Activated CD4-positive, alpha-beta T cell treated with anti-CD3 and anti-CD28 coated beads, Interleukin-2, amount 10 ng/mL, durations not matched to agents 24 days and 14 days (primary cell): Measurements from ENCODE around the gene GSE1. TPM values are rescaled to one million over a fixed set of nuclear protein-coding genes. Genes with fewer than 3 reads are reported as not detected.

Source experiments
- DNase-seq: peaks from one replicate; pipeline ENCODE4 v3.0.0; 2022
- H3K27ac Mint-ChIP-seq: one replicate; pipeline ENCODE4 v1.8.0; 2022; ENCODE audit warnings: mild to moderate bottlenecking, mixed read lengths
- H3K27me3 Mint-ChIP-seq: one replicate; pipeline ENCODE4 v1.8.0; 2022; ENCODE audit warnings: mixed read lengths
- H3K36me3 Mint-ChIP-seq: one replicate; pipeline ENCODE4 v1.8.0; 2022; ENCODE audit warnings: low read depth, mild to moderate bottlenecking, mixed read lengths
- H3K4me1 Mint-ChIP-seq: one replicate; pipeline ENCODE4 v1.8.0; 2021; ENCODE audit warnings: mixed read lengths
- H3K4me3 Mint-ChIP-seq: one replicate; pipeline ENCODE4 v1.8.0; 2022; ENCODE audit warnings: mild to moderate bottlenecking, moderate library complexity, mixed read lengths
- H3K9me3 Mint-ChIP-seq: one replicate; pipeline ENCODE4 v1.8.0; 2021; ENCODE audit warnings: mixed read lengths
- intact Hi-C: fragments of 100-400 bp; cut with micrococcal nuclease; formaldehyde crosslinking; loops from one replicate; pipeline ENCODE4 v1.15.1; 2023
- total RNA-seq: library from RNA; stranded (reverse); gene quantifications from 2 replicates; pipeline ENCODE4 v1.2.3, GENCODE V29; 2022

GSE1 gene
- 34.1 and 37.5 TPM in 2 replicates for total RNA-seq

DNA sequence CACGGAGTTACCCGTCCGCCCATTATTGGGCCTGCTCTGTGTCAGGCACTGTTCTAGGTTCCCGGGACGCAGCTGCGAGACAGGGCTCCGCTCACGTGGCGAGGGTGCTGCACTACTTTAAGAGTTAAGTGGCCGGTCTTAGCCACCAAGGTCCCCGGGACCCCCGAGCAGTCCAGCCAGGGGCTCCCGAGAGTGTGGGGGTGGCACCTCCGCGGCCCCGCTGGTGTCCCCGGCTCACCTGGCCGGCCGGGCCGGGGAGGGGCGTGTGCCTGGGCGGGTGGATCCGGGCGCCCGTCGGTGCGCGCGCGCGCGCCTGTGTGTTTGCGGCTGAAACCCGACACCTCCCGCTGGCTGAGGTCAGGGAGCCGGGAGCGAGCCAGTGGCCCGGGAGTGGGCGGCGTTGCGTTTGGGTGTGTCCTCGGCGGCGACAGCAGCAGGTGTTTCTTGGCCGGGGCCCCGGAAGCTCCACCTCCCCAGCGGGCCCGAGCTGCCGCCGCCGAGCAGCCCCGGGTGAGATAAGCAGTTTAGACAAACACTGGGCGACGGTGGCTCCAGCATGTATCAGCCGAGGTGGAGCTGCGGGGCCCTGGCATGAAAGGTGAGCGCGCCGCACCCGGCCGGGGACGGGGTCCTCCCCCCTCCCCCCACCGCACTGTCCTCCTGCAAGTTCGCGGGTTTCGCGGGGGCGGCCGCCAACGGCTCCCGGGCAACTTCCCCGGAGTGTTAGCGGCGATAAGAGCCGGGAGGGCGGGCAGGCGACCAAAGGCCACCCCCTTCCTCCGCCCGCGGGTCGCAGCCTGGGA lies at the start of gene GSE1:
Gene GSE1 (plus strand): TSS at position 522 of the 803 bp plus-strand sequence. CDS start 70 bp downstream, at position 592.
- intact Hi-C loops = loop anchor here (2.0 to 5.0 kb wide), 2 partner anchors 310 to 586 kb away; partner anchors contain the start of gene KIAA0513
- H3K27ac Mint-ChIP-seq = peak within 1 kb of the TSS; percentile 60
- H3K36me3 Mint-ChIP-seq = peaks cover 2% of the 10 kb centered on the region
- DNase-seq = peak; percentile 91
- H3K4me1 Mint-ChIP-seq = peaks cover 34% of the 10 kb centered on the region
- peak within 1 kb of the TSS; percentile 81 for H3K4me3 Mint-ChIP-seq
- peaks cover 7% of the 10 kb centered on the region for H3K27me3 Mint-ChIP-seq
- no peaks in the 10 kb centered on the region for H3K9me3 Mint-ChIP-seq

DNA sequence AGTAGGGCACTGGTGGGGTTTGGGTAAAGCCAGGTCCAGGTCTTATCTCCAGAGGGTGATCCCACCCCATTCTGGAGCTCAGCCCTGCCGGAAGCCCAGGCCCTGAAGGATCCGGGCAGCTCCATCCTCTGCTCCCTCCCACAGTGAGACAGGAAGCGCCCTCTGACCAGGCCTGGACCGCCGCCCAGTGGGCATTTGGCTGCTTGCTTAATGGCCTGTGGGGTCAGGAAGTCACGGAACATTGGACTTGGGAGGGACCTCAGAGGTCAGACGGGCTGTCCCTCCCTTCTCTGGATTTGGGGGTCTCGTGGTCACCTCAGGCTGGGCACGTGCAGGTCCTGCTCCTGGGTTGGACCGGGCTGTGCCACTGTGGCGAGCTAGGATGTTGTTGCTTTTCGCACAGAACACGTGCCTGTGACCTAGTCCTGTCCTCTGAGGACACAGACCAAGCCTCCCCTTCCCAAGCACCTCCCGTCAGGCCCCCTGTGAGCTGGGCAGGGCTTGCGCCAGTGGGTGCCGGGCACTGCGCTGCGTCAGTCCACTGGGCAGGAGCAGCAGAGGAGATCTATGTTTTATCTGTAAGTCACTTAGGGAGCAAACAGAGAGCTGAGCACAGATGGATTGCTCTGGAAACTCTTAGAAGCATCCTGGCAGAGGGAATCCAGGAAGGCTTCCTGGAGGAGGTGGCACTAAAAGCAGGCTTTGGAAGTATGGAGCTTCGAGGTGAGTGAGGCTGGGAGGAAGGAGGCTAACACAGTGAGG lies 49.4 kb upstream of the GSE1 start:
- no peaks in the 10 kb centered on the region for H3K27me3 Mint-ChIP-seq
- H3K27ac Mint-ChIP-seq = no peak overlapping the region
- H3K4me1 Mint-ChIP-seq = peaks cover 31% of the 10 kb centered on the region
- H3K9me3 Mint-ChIP-seq = peaks cover 3% of the 10 kb centered on the region
- intact Hi-C loops = loop anchor here (1.0 kb wide), 1 partner anchor 9 kb away; no protein-coding TSS in a partner anchor
- H3K4me3 Mint-ChIP-seq = no peak overlapping the region
- H3K36me3 Mint-ChIP-seq = peaks cover 5% of the 10 kb centered on the region
- DNase-seq = no peak

DNA sequence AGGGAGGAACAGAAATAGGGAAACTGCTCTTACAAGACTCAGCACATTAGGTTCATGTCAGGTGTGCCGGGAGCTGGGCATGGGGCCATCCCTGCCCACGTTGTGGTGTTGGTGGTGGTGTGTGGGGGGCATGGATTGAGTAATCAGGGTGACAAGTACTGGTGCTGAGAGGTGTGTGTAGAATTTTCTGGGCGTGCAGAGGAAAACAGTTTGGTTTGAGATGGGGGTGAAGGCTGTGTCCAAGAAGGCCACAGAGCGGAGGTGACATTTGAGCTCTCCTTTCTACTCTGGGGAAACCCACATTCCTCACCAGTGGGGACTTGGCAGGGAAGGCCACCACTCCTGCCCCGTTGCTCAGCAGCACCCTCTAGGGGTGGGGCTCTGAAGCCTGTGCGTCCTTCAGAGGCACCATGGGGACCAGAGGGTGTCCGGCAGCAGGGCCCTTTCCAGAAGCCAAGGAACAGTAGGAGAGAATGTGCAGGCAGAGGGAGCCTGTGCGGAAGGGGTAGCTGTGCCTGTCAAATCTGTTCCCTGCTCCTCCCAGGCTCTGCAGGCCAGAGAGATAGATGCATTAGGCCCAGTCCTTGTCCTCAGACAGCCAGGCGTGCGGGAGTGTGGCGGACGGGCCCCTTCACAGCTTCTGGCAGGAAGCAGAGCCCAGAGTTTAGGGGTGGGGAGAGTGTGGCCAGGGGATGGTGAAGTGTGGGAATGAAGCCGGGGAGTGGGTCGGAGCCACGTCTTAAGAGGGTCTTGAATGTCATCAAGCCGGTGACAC lies 48.7 kb upstream of the GSE1 start:
- H3K4me3 Mint-ChIP-seq = no peak overlapping the region
- H3K4me1 Mint-ChIP-seq = peaks cover 26% of the 10 kb centered on the region
- peaks cover 3% of the 10 kb centered on the region for H3K9me3 Mint-ChIP-seq
- no peaks in the 10 kb centered on the region for H3K27me3 Mint-ChIP-seq
- peak; percentile 77 for DNase-seq
- intact Hi-C loops = loop anchor here (1.0 kb wide), 1 partner anchor 10 kb away; no protein-coding TSS in a partner anchor
- peak overlapping the region; percentile 58 for H3K27ac Mint-ChIP-seq
- H3K36me3 Mint-ChIP-seq = peaks cover 11% of the 10 kb centered on the region

DNA sequence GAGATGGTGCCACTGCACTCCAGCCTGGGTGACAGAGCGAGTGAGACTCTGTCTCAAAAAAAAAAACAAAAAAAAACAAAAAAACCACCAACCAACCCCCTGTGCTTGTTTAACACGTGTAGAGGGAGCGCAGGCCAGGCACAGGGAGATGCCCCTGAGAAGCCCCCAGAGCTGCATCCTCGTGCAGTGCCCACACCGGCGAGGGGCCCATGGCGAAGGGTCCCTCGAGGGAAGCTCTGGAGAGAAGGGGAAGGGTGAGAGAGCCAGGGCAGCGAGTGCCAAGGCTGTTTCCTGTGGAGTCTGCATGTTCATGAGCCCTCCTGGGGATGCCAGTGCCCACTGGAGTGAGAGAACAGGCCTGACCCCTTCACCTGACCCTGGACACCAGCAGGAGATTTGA lies 47.8 kb upstream of the GSE1 start:
- Mint-ChIP-seq H3K27ac (no peak overlapping the region), H3K27me3 (no peaks in the 10 kb centered on the region), H3K4me1 (peaks cover 35% of the 10 kb centered on the region), H3K4me3 (no peak overlapping the region), H3K9me3 (peaks cover 3% of the 10 kb centered on the region), H3K36me3 (peaks cover 16% of the 10 kb centered on the region)
- DNase-seq = no peak
- intact Hi-C loops = no loop called here

DNA sequence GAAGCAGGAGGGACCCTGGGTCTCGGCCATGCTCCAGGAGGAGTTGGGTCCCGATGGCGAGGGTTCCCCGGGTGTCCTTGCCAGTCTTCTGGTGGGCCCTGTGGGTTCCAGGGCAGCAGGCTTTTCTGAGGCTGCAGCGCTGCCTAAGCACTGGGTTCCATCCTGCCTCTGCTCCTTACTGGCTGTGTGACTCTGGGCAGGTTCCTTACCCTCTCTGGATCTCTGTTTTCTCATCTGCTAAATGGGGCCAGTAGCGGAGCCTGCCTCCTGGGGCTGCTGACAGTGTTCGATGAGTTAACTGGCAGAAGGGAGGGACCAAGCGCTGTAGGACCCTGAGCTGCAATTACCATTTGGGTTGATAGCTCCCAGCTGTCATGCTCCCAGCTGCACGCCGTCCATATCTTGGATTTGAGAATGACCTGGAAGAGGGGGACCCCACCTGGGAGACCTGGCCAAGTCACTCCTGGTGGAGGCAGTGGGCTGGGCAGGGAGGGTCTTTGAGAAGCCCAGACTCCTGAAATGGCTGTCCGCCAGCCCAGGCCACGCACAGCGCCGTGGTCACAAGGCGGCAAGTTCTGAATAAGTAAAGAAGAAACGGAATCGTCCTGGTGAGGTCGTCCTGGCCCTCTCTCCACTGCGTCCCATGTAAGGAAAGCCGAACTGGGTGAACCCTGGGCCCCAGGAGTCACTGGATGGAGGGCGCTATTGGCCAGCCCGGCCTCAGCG lies 47.2 kb upstream of the GSE1 start:
- H3K4me3 Mint-ChIP-seq = no peak overlapping the region
- H3K27ac Mint-ChIP-seq = no peak overlapping the region
- peaks cover 3% of the 10 kb centered on the region for H3K9me3 Mint-ChIP-seq
- DNase-seq = no peak
- H3K4me1 Mint-ChIP-seq = peaks cover 41% of the 10 kb centered on the region
- intact Hi-C loops = no loop called here
- no peaks in the 10 kb centered on the region for H3K27me3 Mint-ChIP-seq
- H3K36me3 Mint-ChIP-seq = peaks cover 19% of the 10 kb centered on the region

DNA sequence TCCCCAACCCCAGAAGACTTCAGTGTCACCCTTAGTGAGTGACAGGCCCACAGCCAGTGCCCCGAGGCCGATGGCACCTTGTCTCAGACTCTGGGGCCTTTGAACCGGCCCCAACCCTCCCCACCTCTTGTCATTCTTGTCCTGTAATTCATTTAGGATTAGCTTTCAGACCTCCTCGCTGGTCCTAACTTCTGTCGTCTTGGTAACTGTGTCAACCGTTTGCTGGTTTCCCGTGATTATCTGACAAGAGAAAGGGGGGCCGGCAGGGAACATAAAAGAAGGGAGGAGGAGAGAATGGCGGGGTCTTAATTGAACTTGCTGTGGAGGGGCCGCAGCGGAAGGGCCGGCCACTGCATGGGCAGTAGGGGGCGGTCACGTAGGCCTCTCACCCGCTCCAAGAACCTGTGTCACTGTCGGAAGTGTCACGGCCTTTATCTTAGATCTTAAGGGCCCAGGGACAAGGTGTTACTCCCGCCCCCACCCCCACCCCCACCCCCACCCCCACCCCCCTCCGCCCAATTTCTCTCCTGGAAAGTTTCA lies 46.5 kb upstream of the GSE1 start:
- Mint-ChIP-seq H3K4me3 (no peak overlapping the region), H3K9me3 (peaks cover 3% of the 10 kb centered on the region), H3K27me3 (no peaks in the 10 kb centered on the region), H3K27ac (no peak overlapping the region), H3K4me1 (peaks cover 48% of the 10 kb centered on the region), H3K36me3 (peaks cover 23% of the 10 kb centered on the region)
- no peak for DNase-seq
- intact Hi-C loops = no loop called here

DNA sequence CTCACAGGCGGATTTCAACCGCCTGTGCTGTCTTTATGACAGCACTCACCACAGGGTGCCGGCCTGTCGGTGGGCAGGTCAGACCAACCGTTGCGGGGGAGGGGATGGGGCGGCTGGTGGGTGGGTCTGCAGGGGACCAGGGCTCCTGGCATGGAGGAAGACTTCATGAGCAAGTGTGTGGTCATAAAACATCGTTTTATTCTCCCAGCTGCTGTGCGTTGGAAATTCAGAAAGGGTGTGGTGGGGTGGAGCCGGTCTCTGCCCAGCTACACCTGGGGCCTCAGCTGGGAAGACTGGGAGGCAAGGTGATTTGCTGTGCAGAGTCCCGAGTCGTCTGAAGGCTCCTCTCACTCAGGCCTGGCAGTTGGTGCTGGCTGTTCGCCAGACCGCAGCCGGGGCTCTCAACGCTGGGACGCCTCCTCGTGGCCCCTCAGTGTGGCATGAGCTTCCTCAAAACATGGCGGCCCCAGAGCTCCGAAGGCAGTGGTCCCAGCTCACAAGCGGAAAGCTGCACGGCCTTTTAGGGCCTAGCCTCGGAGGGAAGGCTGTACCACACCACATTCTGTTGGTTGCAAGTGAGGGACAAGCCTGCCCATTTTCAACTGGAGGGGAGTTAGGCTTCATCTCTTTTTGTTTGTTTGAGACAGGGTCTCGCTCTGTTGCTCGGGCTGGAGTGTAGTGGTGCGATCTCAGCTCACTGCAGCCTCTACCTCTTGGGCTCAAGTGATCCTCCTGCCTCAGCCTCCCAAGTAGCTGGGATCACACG lies 45.8 kb upstream of the GSE1 start:
- no peaks in the 10 kb centered on the region for H3K27me3 Mint-ChIP-seq
- intact Hi-C loops = no loop called here
- peak overlapping the region; percentile 62 for H3K27ac Mint-ChIP-seq
- H3K36me3 Mint-ChIP-seq = peaks cover 26% of the 10 kb centered on the region
- peaks cover 3% of the 10 kb centered on the region for H3K9me3 Mint-ChIP-seq
- peaks cover 53% of the 10 kb centered on the region for H3K4me1 Mint-ChIP-seq
- no peak for DNase-seq
- no peak overlapping the region for H3K4me3 Mint-ChIP-seq

DNA sequence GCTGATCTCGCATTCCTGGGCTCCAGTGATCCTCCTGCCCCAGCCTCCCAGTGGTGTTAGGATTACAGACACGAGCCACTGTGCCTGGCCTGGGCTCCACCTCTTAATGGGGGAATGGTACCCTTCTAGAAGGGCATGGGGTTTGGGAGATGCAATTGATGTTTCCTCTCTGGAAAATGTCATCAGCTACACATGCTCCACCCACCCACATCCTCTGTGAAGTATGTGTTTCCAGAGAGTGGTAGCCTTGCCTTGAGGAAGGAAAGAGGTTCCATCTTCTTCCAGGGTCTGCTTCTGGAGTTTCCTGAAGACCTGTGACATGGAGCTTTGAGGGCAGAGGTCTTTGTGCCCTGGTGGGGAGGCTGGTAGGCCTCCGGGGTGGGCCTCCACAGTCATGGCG lies 45.2 kb upstream of the GSE1 start:
- Mint-ChIP-seq H3K4me1 (peaks cover 53% of the 10 kb centered on the region), H3K27me3 (no peaks in the 10 kb centered on the region), H3K4me3 (no peak overlapping the region), H3K36me3 (peaks cover 27% of the 10 kb centered on the region), H3K27ac (peak overlapping the region; percentile 62), H3K9me3 (peaks cover 3% of the 10 kb centered on the region)
- intact Hi-C loops = no loop called here
- no peak for DNase-seq

DNA sequence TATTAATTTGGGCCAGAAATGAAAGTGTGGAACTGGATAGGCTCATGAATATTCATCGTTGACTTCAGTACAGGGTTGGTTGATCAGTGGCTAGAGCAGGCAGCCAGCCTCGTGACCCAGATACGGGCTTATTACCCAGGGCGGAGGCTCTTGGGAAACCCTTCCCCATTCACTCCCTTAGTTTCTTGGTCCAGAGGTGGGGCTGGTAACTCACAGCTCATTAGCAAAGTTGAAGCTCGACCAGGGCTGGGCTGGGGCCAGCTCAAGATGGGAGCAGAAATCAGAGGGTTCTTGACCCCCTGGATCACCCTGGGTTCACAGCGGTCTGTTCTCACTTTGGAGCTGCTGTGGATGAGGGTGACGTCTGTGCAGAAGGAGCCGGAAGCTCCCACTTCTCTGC lies 44.6 kb upstream of the GSE1 start:
- intact Hi-C loops = no loop called here
- Mint-ChIP-seq H3K4me1 (peaks cover 53% of the 10 kb centered on the region), H3K27ac (no peak overlapping the region), H3K36me3 (peaks cover 27% of the 10 kb centered on the region), H3K9me3 (peaks cover 3% of the 10 kb centered on the region), H3K27me3 (no peaks in the 10 kb centered on the region), H3K4me3 (no peak overlapping the region)
- no peak for DNase-seq

DNA sequence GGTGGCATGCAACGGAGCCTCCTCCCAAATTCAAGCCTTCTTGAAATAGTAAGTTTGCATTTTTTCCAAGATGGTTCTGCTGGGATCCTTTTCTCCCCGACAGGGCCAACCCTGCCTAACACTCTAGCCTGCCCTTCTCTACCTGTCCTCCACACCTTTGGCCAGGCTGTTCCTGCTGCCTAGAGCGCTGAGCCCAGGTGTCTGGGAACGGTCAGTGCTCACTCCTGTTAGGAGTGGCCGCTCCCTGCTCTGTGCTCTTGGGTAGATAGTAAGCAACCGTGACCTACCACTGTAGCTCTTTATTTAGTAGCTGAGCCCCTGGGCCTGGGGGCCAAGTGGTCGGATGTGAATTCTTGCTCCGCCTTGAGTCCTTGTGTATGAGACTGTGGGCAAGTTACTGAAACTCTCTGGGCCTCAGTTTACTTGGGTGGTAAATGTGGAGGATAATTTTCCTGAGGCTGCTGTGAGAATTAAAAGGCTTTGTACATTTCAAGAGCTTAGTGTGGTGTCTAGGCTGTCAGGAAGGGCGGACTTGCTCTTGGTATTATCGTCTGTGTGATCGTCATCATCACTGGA lies 44.0 kb upstream of the GSE1 start:
- H3K36me3 Mint-ChIP-seq = peaks cover 27% of the 10 kb centered on the region
- H3K9me3 Mint-ChIP-seq = peaks cover 3% of the 10 kb centered on the region
- no peak for DNase-seq
- intact Hi-C loops = no loop called here
- no peak overlapping the region for H3K27ac Mint-ChIP-seq
- no peaks in the 10 kb centered on the region for H3K27me3 Mint-ChIP-seq
- peaks cover 49% of the 10 kb centered on the region for H3K4me1 Mint-ChIP-seq
- peak overlapping the region; percentile 51 for H3K4me3 Mint-ChIP-seq

DNA sequence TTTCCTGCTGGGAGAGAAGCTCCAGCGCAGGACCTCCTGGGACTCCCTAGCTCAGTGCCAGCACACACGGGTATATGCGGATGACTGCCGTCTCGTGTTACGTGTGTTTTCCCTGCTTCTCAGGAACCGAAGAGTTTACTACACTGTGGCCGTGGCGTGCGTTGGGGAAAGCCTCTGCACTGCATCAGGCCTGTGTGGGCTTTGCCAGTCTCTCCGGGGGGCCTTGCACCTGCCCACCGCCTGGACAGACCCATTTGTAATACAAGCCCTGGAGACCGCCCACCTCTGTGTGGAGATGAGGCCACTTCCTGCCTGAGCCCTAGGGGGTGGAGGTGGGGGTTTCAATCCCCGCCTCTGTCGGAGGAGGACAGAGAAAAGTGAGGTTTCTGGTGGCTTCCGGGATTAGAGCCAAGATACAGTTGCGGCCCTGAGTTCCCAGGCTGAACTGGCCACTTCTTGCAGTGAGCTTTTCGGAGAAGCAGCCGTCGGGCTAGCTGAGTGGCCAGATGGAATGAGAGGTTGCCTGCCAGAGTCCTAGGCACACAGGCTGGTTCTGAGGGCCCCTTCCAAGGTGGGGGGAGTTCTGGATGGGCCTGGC lies 43.4 kb upstream of the GSE1 start:
- H3K36me3 Mint-ChIP-seq = peaks cover 25% of the 10 kb centered on the region
- H3K9me3 Mint-ChIP-seq = peaks cover 3% of the 10 kb centered on the region
- peak overlapping the region; percentile 51 for H3K4me3 Mint-ChIP-seq
- H3K27ac Mint-ChIP-seq = peak overlapping the region; percentile 29
- H3K4me1 Mint-ChIP-seq = peaks cover 43% of the 10 kb centered on the region
- no peak for DNase-seq
- intact Hi-C loops = loop anchor here (2.0 kb wide), 1 partner anchor 15 kb away; no protein-coding TSS in a partner anchor
- H3K27me3 Mint-ChIP-seq = no peaks in the 10 kb centered on the region
